ENCODE results near the gene UBASH3A.

Gene UBASH3A

GRCh38 chr21:42471206-42471605 is 67.5 kb downstream of the UBASH3A start:
- no peak for DNase-seq

- no peak for DNase-seq
Measured at GRCh38 chr21:42471716-42472330, 68.1 kb downstream of the UBASH3A start.

GRCh38 chr21:42472521-42472920 is 68.8 kb downstream of the UBASH3A start:
- no peak for DNase-seq

- DNase-seq: no peak
Measured at GRCh38 chr21:42473498-42474042, 69.9 kb downstream of the UBASH3A start.

GRCh38 chr21:42474043-42474831 is 70.5 kb downstream of the UBASH3A start:
- DNase-seq: no peak

- DNase-seq: no peak
Measured at GRCh38 chr21:42475036-42475435, 71.3 kb downstream of the UBASH3A start.

- DNase-seq: no peak
Measured at GRCh38 chr21:42475526-42476387, 72.1 kb downstream of the UBASH3A start.

GRCh38 chr21:42476388-42477331 is 73.0 kb downstream of the UBASH3A start:
- no peak for DNase-seq

GRCh38 chr21:42478504-42478903 is 74.8 kb downstream of the UBASH3A start:
- no peak for DNase-seq

- no peak for DNase-seq
Measured at GRCh38 chr21:42479582-42479981, 75.9 kb downstream of the UBASH3A start.

GRCh38 chr21:42480736-42481135 is 77.0 kb downstream of the UBASH3A start:
- no peak for DNase-seq

- DNase-seq: no peak
Measured at GRCh38 chr21:42481169-42481568, 77.5 kb downstream of the UBASH3A start.

GRCh38 chr21:42484966-42485365 is 81.3 kb downstream of the UBASH3A start:
- no peak for DNase-seq

GRCh38 chr21:42486072-42486471 is 82.4 kb downstream of the UBASH3A start:
- DNase-seq: no peak

- no peak for DNase-seq
Measured at GRCh38 chr21:42486531-42486930, 82.8 kb downstream of the UBASH3A start.

GRCh38 chr21:42489006-42489563 is 85.4 kb downstream of the UBASH3A start:
- DNase-seq: no peak

- DNase-seq: no peak
Measured at GRCh38 chr21:42489991-42490390, 86.3 kb downstream of the UBASH3A start.

- no peak for DNase-seq
Measured at GRCh38 chr21:42490720-42491119, 87.0 kb downstream of the UBASH3A start.

GRCh38 chr21:42491328-42491727 is 87.6 kb downstream of the UBASH3A start:
- no peak for DNase-seq

GRCh38 chr21:42492201-42492600 is 88.5 kb downstream of the UBASH3A start:
- DNase-seq: no peak

All from CD4-positive, alpha-beta T cell treated with Interleukin-15 for 1 hour (primary cell).